ENCODE results near the gene HINT2. TPM values are rescaled to one million over a fixed set of nuclear protein-coding genes. Genes with fewer than 3 reads are reported as not detected.

HINT2 gene
- total RNA-seq, 1 donor from 2014 or later = 51.1 TPM

DNA sequence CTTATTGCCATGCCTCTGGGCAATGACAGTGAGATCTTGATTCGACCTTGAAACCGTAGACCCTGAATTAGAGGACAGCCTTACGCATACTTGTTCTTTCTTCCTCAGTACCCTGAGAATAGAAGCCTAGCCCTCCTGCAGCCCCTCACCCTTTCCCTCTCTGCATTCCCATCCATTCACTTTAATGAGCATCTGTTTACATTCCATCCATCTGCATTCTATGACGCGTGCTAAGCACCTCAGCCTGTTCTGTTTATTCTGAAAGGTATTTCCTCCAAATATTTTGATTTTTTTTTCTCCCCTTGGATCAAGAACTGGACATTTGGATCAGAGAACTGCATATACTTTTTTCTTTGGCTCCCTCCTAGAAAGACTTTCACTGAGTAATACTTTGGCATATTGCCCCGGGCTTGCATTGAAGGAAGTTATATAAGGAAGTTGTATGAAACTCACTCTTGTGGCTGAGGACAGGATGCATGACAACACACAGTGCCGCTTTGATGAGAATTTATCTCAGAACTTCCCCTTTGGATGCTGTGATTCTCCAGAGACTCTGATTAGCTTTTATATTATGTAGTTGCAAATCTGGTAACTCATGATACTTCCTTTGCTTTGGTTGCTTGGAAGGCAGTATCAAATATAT, 29.9 kb upstream of the HINT2 start:
- no peak overlapping the region for H3K4me3 Mint-ChIP-seq
- no peak for DNase-seq (ENCODE audit: extremely low spot score, unreplicated experiment)

DNA sequence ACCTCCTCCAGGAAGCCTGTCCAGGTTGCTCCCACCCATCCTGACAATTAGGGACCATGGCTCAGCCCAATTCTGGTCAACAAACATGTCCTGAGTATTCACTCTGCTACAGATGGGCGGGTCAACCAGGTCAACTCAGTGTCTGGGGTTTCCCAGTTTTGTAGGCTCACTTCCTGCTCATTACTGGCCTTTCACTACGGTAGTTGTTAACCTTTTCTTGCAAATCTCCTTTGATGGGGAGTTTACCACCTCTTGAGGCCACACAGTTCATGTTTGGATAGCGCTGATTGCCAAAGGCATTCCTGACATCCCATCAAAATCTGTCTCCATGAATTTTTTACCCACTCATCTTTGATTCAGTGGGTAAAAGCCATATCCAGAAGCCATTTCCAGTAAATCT, 28.0 kb upstream of the HINT2 start:
- TF ChIP-seq, protein P1, sequence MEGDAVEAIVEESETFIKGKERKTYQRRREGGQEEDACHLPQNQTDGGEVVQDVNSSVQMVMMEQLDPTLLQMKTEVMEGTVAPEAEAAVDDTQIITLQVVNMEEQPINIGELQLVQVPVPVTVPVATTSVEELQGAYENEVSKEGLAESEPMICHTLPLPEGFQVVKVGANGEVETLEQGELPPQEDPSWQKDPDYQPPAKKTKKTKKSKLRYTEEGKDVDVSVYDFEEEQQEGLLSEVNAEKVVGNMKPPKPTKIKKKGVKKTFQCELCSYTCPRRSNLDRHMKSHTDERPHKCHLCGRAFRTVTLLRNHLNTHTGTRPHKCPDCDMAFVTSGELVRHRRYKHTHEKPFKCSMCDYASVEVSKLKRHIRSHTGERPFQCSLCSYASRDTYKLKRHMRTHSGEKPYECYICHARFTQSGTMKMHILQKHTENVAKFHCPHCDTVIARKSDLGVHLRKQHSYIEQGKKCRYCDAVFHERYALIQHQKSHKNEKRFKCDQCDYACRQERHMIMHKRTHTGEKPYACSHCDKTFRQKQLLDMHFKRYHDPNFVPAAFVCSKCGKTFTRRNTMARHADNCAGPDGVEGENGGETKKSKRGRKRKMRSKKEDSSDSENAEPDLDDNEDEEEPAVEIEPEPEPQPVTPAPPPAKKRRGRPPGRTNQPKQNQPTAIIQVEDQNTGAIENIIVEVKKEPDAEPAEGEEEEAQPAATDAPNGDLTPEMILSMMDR (conservative IDR thresholded peaks at IDR 0.05) = no peak
- no peak overlapping the region for H3K4me3 Mint-ChIP-seq
- H3K36me3 Mint-ChIP-seq = no peaks in the 10 kb centered on the region
- H3K4me1 Mint-ChIP-seq (ENCODE audit: unreplicated experiment) = peaks cover 15% of the 10 kb centered on the region
- H3K9me3 Mint-ChIP-seq = no peaks in the 10 kb centered on the region
- DNase-seq (ENCODE audit: extremely low spot score, unreplicated experiment) = no peak
- H3K27me3 Mint-ChIP-seq = no peaks in the 10 kb centered on the region
- H3K27ac Mint-ChIP-seq = no peak overlapping the region

More for the DNA sequence above, 29.9 kb upstream of the HINT2 start:
- H3K9me3 Mint-ChIP-seq = no peaks in the 10 kb centered on the region
- TF ChIP-seq, protein P1 (conservative IDR thresholded peaks at IDR 0.05) = no peak
- H3K27ac Mint-ChIP-seq = peak overlapping the region; percentile 2
- peaks cover 3% of the 10 kb centered on the region for H3K36me3 Mint-ChIP-seq
- H3K4me1 Mint-ChIP-seq (ENCODE audit: unreplicated experiment) = peaks cover 15% of the 10 kb centered on the region
- no peaks in the 10 kb centered on the region for H3K27me3 Mint-ChIP-seq

DNA sequence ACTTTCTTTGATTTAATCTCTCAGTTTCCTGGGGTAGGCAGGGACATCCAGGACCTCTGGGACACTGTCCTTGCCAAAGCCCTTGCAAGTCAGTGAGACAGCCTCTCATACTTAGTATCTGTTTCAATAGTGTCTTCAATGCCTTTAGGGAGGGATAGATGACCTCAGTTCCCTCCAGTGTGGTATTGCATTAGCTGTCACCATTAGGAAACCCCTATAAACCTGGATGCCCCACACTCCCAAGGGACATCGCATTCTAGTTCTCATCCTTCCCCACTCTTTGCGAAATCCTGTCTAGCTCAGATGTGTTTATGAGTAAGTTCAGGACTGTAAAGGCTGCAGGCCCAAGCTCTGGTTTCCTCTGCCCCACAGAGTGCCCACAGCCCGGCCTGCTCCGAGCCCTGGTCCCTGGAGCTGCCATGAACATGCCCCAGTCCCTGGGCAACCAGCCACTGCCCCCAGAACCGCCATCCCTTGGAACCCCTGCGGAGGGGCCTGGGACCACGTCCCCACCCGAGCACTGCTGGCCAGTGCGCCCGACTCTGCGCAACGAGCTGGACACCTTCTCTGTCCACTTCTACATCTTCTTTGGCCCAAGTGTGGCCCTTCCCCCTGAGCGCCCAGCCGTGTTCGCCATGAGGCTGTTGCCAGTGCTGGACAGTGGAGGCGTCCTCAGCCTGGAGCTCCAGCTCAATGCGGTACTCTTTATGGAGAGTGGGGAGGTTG, 27.3 kb upstream of the HINT2 start:
- H3K9me3 Mint-ChIP-seq = no peaks in the 10 kb centered on the region
- no peaks in the 10 kb centered on the region for H3K27me3 Mint-ChIP-seq
- H3K36me3 Mint-ChIP-seq = peaks cover under 1% of the 10 kb centered on the region
- H3K27ac Mint-ChIP-seq = no peak overlapping the region
- H3K4me1 Mint-ChIP-seq (ENCODE audit: unreplicated experiment) = peaks cover 15% of the 10 kb centered on the region
- no peak for DNase-seq (ENCODE audit: extremely low spot score, unreplicated experiment)
- TF ChIP-seq, protein P1 (conservative IDR thresholded peaks at IDR 0.05) = no peak
- H3K4me3 Mint-ChIP-seq = no peak overlapping the region

DNA sequence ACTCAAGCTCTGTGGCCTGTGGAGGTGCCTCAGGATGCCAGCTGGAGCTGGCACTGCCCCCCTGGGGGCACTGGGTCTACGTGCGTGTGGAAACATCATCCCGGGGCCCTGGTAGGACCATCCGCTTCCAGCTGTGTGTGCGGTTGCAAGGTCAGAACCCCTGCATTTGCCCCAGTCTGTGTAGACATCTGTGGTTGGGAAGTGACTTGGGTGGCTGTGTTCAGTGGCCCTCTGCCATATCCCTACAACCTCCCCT, 26.7 kb upstream of the HINT2 start:
- Mint-ChIP-seq H3K9me3 (no peaks in the 10 kb centered on the region), H3K4me3 (no peak overlapping the region), H3K27me3 (no peaks in the 10 kb centered on the region), H3K4me1 (ENCODE audit: unreplicated experiment) (peaks cover 15% of the 10 kb centered on the region), H3K36me3 (peaks cover 4% of the 10 kb centered on the region), H3K27ac (no peak overlapping the region)
- no peak for DNase-seq (ENCODE audit: extremely low spot score, unreplicated experiment)
- TF ChIP-seq, protein P1 (conservative IDR thresholded peaks at IDR 0.05) = no peak

DNA sequence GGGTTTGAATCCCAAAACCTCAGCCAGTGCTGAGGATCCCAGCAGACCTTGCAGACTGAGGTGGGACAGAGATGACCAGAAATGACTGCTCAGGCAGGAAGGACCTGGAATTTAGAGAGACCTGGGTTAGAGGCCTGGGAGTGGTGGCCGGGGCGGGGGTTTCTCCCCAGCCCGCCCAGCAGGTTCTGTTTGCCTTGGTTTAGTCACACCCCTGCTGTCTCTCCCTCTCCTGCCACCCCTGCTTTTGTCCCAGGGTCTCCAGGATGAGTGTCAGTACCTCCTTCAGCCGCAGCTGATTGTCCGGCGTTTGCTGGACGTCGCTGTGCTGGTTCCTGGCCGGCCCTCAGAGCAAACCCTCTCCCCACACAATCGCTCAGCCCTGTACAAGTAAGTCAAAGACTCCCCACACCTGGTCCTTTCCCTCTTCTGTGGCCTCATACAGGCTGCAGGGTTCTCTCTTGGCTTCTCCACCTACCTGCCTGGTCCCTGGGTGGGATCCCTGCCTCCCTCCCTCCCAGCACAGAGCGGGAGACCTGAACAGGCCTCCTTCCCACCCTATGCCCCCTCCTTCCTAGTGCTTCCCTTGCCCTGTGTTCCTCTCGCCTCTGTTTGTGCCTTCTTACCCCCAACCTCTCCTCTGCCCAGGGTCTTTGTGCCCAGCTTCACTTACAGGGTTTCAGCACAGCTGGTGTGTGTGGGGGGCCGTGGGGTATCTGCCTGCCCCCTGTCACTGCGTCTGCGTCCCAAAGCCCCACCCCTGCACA, 26.2 kb upstream of the HINT2 start:
- no peaks in the 10 kb centered on the region for H3K9me3 Mint-ChIP-seq
- TF ChIP-seq, protein P1 (conservative IDR thresholded peaks at IDR 0.05) = no peak
- no peak overlapping the region for H3K27ac Mint-ChIP-seq
- no peaks in the 10 kb centered on the region for H3K27me3 Mint-ChIP-seq
- H3K4me3 Mint-ChIP-seq = no peak overlapping the region
- H3K4me1 Mint-ChIP-seq (ENCODE audit: unreplicated experiment) = peaks cover 15% of the 10 kb centered on the region
- no peak for DNase-seq (ENCODE audit: extremely low spot score, unreplicated experiment)
- H3K36me3 Mint-ChIP-seq = peaks cover 4% of the 10 kb centered on the region

Data from type B pancreatic cell (in vitro differentiated cells).